ENCODE results near the gene FLVCR2.
A peak's percentile ranks its signal among the peaks of the same experiment; 100 is the strongest.
"Not testable (repeated sequence)": the region's sequence is repeated elsewhere in the genome, so short reads cannot be mapped to it uniquely, and the experiment has no call there.

FLVCR2 gene

GRCh38 chr14:75587388-75587787 lies 9.0 kb downstream of the FLVCR2 start:
- DNase-seq (ENCODE audit: low read depth) = no peak
- H3K4me3 ChIP-seq (ENCODE audit: low read depth, low read length) = no peak overlapping the region

GRCh38 chr14:75589931-75590330 lies 11.5 kb downstream of the FLVCR2 start:
- H3K4me3 ChIP-seq (ENCODE audit: low read depth, low read length) = no peak overlapping the region
- no peak for DNase-seq (ENCODE audit: low read depth)

GRCh38 chr14:75591331-75591946 lies 13.0 kb downstream of the FLVCR2 start:
- DNase-seq (ENCODE audit: low read depth) = no peak
- no peak overlapping the region for H3K4me3 ChIP-seq (ENCODE audit: low read depth, low read length)

- no peak overlapping the region for H3K4me3 ChIP-seq (ENCODE audit: low read depth, low read length)
- no peak for DNase-seq (ENCODE audit: low read depth)
These were observed 13.7 kb downstream of the FLVCR2 start for GRCh38 chr14:75591987-75592575.

- DNase-seq (ENCODE audit: low read depth) = no peak
- no peak overlapping the region for H3K4me3 ChIP-seq (ENCODE audit: low read depth, low read length)
These were observed 16.8 kb downstream of the FLVCR2 start for GRCh38 chr14:75595226-75595625.

GRCh38 chr14:75597149-75597548 lies 18.7 kb downstream of the FLVCR2 start:
- DNase-seq (ENCODE audit: low read depth) = no peak
- no peak overlapping the region for H3K4me3 ChIP-seq (ENCODE audit: low read depth, low read length)

GRCh38 chr14:75600100-75600499 lies 21.7 kb downstream of the FLVCR2 start:
- not testable (repeated sequence) for H3K4me3 ChIP-seq (ENCODE audit: low read depth, low read length); DNase-seq (ENCODE audit: low read depth)

- not testable (repeated sequence) for DNase-seq (ENCODE audit: low read depth)
These were observed 22.6 kb downstream of the FLVCR2 start for GRCh38 chr14:75601061-75601460.

GRCh38 chr14:75602503-75602902 lies 24.1 kb downstream of the FLVCR2 start:
- H3K4me3 ChIP-seq (ENCODE audit: low read depth, low read length) = no peak overlapping the region

More at GRCh38 chr14:75601061-75601460, 22.6 kb downstream of the FLVCR2 start:
- not testable (repeated sequence) for H3K4me3 ChIP-seq (ENCODE audit: low read depth, low read length)

GRCh38 chr14:75604979-75605851 lies 26.8 kb downstream of the FLVCR2 start:
- DNase-seq (ENCODE audit: low read depth) = peak; percentile 22
- H3K4me3 ChIP-seq (ENCODE audit: low read depth, low read length) = no peak overlapping the region

More at GRCh38 chr14:75602503-75602902, 24.1 kb downstream of the FLVCR2 start:
- no peak for DNase-seq (ENCODE audit: low read depth)

- DNase-seq (ENCODE audit: low read depth) = no peak
- H3K4me3 ChIP-seq (ENCODE audit: low read depth, low read length) = no peak overlapping the region
These were observed 27.5 kb downstream of the FLVCR2 start for GRCh38 chr14:75605916-75606315.

GRCh38 chr14:75607044-75607443 lies 28.6 kb downstream of the FLVCR2 start:
- DNase-seq (ENCODE audit: low read depth) = no peak
- H3K4me3 ChIP-seq (ENCODE audit: low read depth, low read length) = no peak overlapping the region

- no peak for DNase-seq (ENCODE audit: low read depth)
- H3K4me3 ChIP-seq (ENCODE audit: low read depth, low read length) = no peak overlapping the region
These were observed 29.6 kb downstream of the FLVCR2 start for GRCh38 chr14:75607842-75608640.

- no peak for DNase-seq (ENCODE audit: low read depth)
These were observed 30.7 kb downstream of the FLVCR2 start for GRCh38 chr14:75609116-75609515.

GRCh38 chr14:75609606-75610475 lies 31.4 kb downstream of the FLVCR2 start:
- H3K4me3 ChIP-seq (ENCODE audit: low read depth, low read length) = no peak overlapping the region
- peak; percentile 71 for DNase-seq (ENCODE audit: low read depth)

More at GRCh38 chr14:75609116-75609515, 30.7 kb downstream of the FLVCR2 start:
- no peak overlapping the region for H3K4me3 ChIP-seq (ENCODE audit: low read depth, low read length)

GRCh38 chr14:75610834-75611233 lies 32.4 kb downstream of the FLVCR2 start:
- no peak for DNase-seq (ENCODE audit: low read depth)
- H3K4me3 ChIP-seq (ENCODE audit: low read depth, low read length) = no peak overlapping the region

- H3K4me3 ChIP-seq (ENCODE audit: low read depth, low read length) = no peak overlapping the region
- no peak for DNase-seq (ENCODE audit: low read depth)
These were observed 33.7 kb downstream of the FLVCR2 start for GRCh38 chr14:75612157-75612556.

GRCh38 chr14:75614179-75614578 lies 35.8 kb downstream of the FLVCR2 start:
- no peak for DNase-seq (ENCODE audit: low read depth)
- no peak overlapping the region for H3K4me3 ChIP-seq (ENCODE audit: low read depth, low read length)

GRCh38 chr14:75615200-75615599 lies 36.8 kb downstream of the FLVCR2 start:
- no peak overlapping the region for H3K4me3 ChIP-seq (ENCODE audit: low read depth, low read length)
- DNase-seq (ENCODE audit: low read depth) = no peak

Measured in skeletal muscle cell (primary cell).